BLaER1 treated with 17β-estradiol and CSF1 and Interleukin-3, amounts not matched to agents 10 nM and 100 nM (cell line): Measurements from ENCODE around the gene CYP2B6.
"Not testable (repeated sequence)": the region's sequence is repeated elsewhere in the genome, so short reads cannot be mapped to it uniquely, and the experiment has no call there.

Experiments
- H3K27ac ChIP-seq, 11 experiments: shearing (Covaris generic); formaldehyde crosslinking; 2 replicates each; pipeline ENCODE4 v1.8.1; 2022
- H3K27me3 ChIP-seq, 11 experiments: shearing (Covaris generic); formaldehyde crosslinking; 2 replicates each; pipeline ENCODE4 v1.8.1; 2022
- H3K36me3 ChIP-seq, 11 experiments: shearing (Covaris generic); formaldehyde crosslinking; 2 replicates each; pipeline ENCODE4 v1.8.1; 2022
- H3K4me1 ChIP-seq, 10 experiments: shearing (Covaris generic); formaldehyde crosslinking; 2 replicates each; pipeline ENCODE4 v1.8.1; 2022
- H3K4me2 ChIP-seq, 11 experiments: shearing (Covaris generic); formaldehyde crosslinking; 2 replicates each; pipeline ENCODE4 v1.8.1; 2022
- H3K4me3 ChIP-seq, 10 experiments: shearing (Covaris generic); formaldehyde crosslinking; 2 replicates each; pipeline ENCODE4 v1.8.1; 2022
- H3K9ac ChIP-seq, 11 experiments: shearing (Covaris generic); formaldehyde crosslinking; 2 replicates each; pipeline ENCODE4 v1.8.1; 2022
- H3K9me3 ChIP-seq, 11 experiments: shearing (Covaris generic); formaldehyde crosslinking; replicated peaks in 1 of 11; 2 replicates each; pipeline ENCODE4 v1.8.1; 2022
- H4K20me1 ChIP-seq, 11 experiments: shearing (Covaris generic); formaldehyde crosslinking; 2 replicates each; pipeline ENCODE4 v1.8.1; 2022
- Cebpa-rat ChIP-seq, 11 experiments: shearing (Covaris generic); IDR thresholded peaks; 2 replicates each; pipeline ENCODE4 v1.8.1; 2022

The CYP2B6 gene

DNA sequence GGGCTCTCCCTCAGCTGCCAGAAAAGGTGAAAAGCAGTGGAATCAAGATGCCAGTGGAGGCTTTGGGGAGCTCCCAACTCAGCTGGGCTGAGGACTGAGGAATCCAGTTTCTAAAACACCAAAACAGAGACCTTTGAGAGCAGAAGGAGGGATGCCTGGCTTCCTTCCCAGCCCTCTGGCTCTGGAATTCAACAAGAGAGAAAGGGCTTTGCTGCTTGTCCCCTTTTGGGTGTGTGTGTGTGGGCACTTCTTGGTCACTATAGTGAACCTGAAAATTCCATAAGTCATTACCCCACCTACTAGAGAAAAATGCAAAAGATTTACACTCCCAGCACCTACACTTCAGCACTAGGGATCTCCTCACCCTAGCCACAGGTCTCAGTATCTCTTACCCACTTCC is 30.3 kb upstream of the CYP2B6 start:
- Histone ChIP-seq H3K4me1 (no peaks in the 10 kb centered on the region), H4K20me1 (no peaks in the 10 kb centered on the region), H3K4me3 (no peak overlapping the region), H3K27me3 (no peaks in the 10 kb centered on the region), H3K36me3 (no peaks in the 10 kb centered on the region), H3K27ac (no peak overlapping the region), H3K4me2 (no peak overlapping the region), H3K9me3 (peaks cover 10 to 19% (median 15%) of the 10 kb centered on the region in 11 experiments), H3K9ac (no peak overlapping the region)
- TF ChIP-seq Cebpa-rat (IDR thresholded peaks at IDR 0.05), result no peak

GRCh38 chr19:40962460-40962961 is 28.6 kb upstream of the CYP2B6 start:
- H3K9me3 ChIP-seq, result peaks cover 0 to 13% (median 4%) of the 10 kb centered on the region in 11 experiments; a peak in 7 of 22 replicates
- no peaks in the 10 kb centered on the region for H3K4me1 ChIP-seq
- H3K9ac ChIP-seq, result no peak overlapping the region
- H3K4me2 ChIP-seq, result no peak overlapping the region
- H3K27ac ChIP-seq, result no peak overlapping the region
- H3K36me3 ChIP-seq, result no peaks in the 10 kb centered on the region
- no peak for TF ChIP-seq Cebpa-rat (IDR thresholded peaks at IDR 0.05)
- H3K27me3 ChIP-seq, result no peaks in the 10 kb centered on the region
- no peaks in the 10 kb centered on the region for H4K20me1 ChIP-seq
- no peak overlapping the region for H3K4me3 ChIP-seq

DNA sequence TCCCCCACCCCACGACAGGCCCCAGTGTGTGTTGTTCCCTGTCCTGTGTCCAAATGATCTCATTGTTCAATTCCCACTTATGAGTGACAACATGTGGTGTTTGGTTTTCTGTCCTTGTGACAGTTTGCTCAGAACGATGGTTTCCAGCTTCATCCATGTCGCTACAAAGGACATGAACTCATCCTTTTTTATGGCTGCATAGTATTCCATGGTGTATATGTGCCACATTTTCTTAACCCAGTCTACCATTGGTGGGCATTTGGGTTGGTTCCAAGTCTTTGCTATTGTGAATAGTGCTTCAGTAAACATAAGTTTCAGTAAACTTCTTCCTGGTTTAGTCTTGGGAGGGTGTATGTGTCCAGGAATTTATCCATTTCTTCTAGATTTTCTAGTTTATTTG is 26.7 kb upstream of the CYP2B6 start:
- H3K4me3 ChIP-seq, H3K27ac ChIP-seq, H3K4me1 ChIP-seq, H4K20me1 ChIP-seq, H3K9ac ChIP-seq, H3K36me3 ChIP-seq, H3K27me3 ChIP-seq, H3K4me2 ChIP-seq: not testable (repeated sequence)
- peaks cover 0 to 13% (median 4%) of the 10 kb centered on the region in 11 experiments; a peak in 5 of 22 replicates for H3K9me3 ChIP-seq

GRCh38 chr19:40965351-40965750 is 25.7 kb upstream of the CYP2B6 start:
- not testable (repeated sequence) for H3K27me3 ChIP-seq, H3K36me3 ChIP-seq

DNA sequence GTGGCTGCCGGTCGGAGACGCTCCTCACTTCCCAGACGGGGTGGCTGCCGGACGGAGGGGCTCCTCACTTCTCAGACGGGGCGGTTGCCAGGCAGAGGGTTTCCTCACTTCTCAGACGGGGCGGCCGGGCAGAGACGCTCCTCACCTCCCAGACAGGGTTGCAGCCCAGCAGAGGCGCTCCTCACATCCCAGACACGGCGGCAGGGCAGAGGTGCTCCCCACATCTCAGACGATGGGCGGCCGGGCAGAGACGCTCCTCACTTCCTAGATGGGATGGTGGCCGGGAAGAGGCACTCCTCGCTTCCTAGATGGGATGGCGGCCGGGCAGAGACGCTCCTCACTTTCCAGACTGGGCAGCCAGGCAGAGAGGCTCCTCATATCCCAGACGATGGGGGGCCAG is 24.5 kb upstream of the CYP2B6 start:
- H3K9ac ChIP-seq, H3K36me3 ChIP-seq, H3K4me3 ChIP-seq, H3K4me2 ChIP-seq, H3K27me3 ChIP-seq, H3K27ac ChIP-seq, H4K20me1 ChIP-seq: not testable (repeated sequence)
- H3K9me3 ChIP-seq, result peaks cover 0 to 13% (median 4%) of the 10 kb centered on the region in 11 experiments; a peak in 5 of 22 replicates
- H3K4me1 ChIP-seq, result peaks cover 0 to 21% (median 13%) of the 10 kb centered on the region in 10 experiments; a peak in 14 of 20 replicates

More at GRCh38 chr19:40965351-40965750, 25.7 kb upstream of the CYP2B6 start:
- H3K27ac ChIP-seq, H3K4me3 ChIP-seq, H3K9ac ChIP-seq, H3K4me1 ChIP-seq, H4K20me1 ChIP-seq, H3K4me2 ChIP-seq: not testable (repeated sequence)
- H3K9me3 ChIP-seq, result peaks cover 0 to 13% (median 4%) of the 10 kb centered on the region in 11 experiments; a peak in 5 of 22 replicates

- H3K9ac ChIP-seq, H3K27me3 ChIP-seq, H3K4me3 ChIP-seq, H3K27ac ChIP-seq, H3K4me2 ChIP-seq, H4K20me1 ChIP-seq, H3K36me3 ChIP-seq: not testable (repeated sequence)
- Histone ChIP-seq H3K4me1 (peaks cover 0 to 21% (median 13%) of the 10 kb centered on the region in 10 experiments; a peak in 14 of 20 replicates), H3K9me3 (peaks cover 0 to 13% (median 4%) of the 10 kb centered on the region in 11 experiments; a peak in 5 of 22 replicates)
These were observed 23.0 kb upstream of the CYP2B6 start for GRCh38 chr19:40968065-40968464.

DNA sequence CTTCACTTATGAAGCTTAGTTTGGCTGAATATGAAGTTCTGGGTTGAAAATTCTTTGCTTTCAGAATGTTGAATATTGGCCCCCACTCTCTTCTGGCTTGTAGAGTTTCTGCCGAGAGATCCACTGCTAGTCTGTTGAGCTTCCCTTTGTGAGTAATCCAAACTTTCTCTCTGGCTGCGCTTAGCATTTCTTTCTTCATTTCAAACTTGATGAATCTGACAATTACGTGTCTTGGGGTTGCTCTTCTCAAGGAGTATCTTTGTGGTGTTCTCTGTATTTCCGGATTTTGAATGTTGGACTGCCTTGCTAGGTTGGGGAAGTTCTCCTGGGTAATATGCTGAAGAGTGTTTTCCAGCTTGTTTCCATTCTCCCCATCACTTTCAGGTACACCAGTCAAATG is 21.4 kb upstream of the CYP2B6 start:
- Histone ChIP-seq H3K4me1 (peaks cover 0 to 21% (median 13%) of the 10 kb centered on the region in 10 experiments; a peak in 14 of 20 replicates), H3K4me2 (peak overlapping the region in 7 of 11 experiments; percentile 12 to 56 (median 34); a peak in 12 of 22 replicates)
- H3K4me3 ChIP-seq, H4K20me1 ChIP-seq, H3K9me3 ChIP-seq, H3K36me3 ChIP-seq, H3K27ac ChIP-seq, H3K9ac ChIP-seq, H3K27me3 ChIP-seq: not testable (repeated sequence)

GRCh38 chr19:40970396-40971345 is 20.4 kb upstream of the CYP2B6 start:
- H3K4me2 ChIP-seq, result peak overlapping the region in 8 of 11 experiments; percentile 5 to 56 (median 32); a peak in 15 of 22 replicates

GRCh38 chr19:40974633-40975037 is 16.4 kb upstream of the CYP2B6 start:
- no peak for TF ChIP-seq Cebpa-rat (IDR thresholded peaks at IDR 0.05)
- Histone ChIP-seq H3K27me3 (no peaks in the 10 kb centered on the region), H4K20me1 (no peaks in the 10 kb centered on the region), H3K4me1 (peaks cover 0 to 19% (median 13%) of the 10 kb centered on the region in 10 experiments; a peak in 14 of 20 replicates), H3K4me2 (no peak overlapping the region), H3K9ac (no peak overlapping the region), H3K27ac (no peak overlapping the region), H3K4me3 (no peak overlapping the region), H3K36me3 (no peaks in the 10 kb centered on the region), H3K9me3 (0 out of 22 replicates have a peak, but pooled peaks cover 0 to 13% (median 0%) of the 10 kb centered on the region in 11 experiments)

More at GRCh38 chr19:40970396-40971345, 20.4 kb upstream of the CYP2B6 start:
- H3K36me3 ChIP-seq, H3K27me3 ChIP-seq, H3K9me3 ChIP-seq, H4K20me1 ChIP-seq, H3K27ac ChIP-seq, H3K4me3 ChIP-seq, H3K9ac ChIP-seq: not testable (repeated sequence)
- peaks cover 0 to 21% (median 13%) of the 10 kb centered on the region in 10 experiments; a peak in 14 of 20 replicates for H3K4me1 ChIP-seq
